Measurements from ENCODE around the gene MMP23B. TPM values are rescaled to one million over a fixed set of nuclear protein-coding genes. Genes with fewer than 3 reads are reported as not detected.
A peak's percentile ranks its signal among the peaks of the same experiment; 100 is the strongest.

MMP23B gene
- total RNA-seq, 1 donor from 2014 or later: 40.3 TPM

GRCh38 chr1:1680031-1680911, 48.3 kb downstream of the MMP23B start:
- no peaks in the 10 kb centered on the region for H3K9me3 ChIP-seq
- no peak overlapping the region for H3K27ac ChIP-seq
- intact Hi-C loops (cut with DNase I): no loop called here
- peaks cover 10% of the 10 kb centered on the region for H3K4me1 ChIP-seq
- no peak overlapping the region for H3K4me3 ChIP-seq
- H3K27me3 ChIP-seq: no peaks in the 10 kb centered on the region
- no peak for ATAC-seq
- no peak for TF ChIP-seq CTCF (IDR thresholded peaks at IDR 0.05)
- peaks cover 3% of the 10 kb centered on the region for H3K36me3 ChIP-seq
- DNase-seq: no peak

GRCh38 chr1:1680912-1681273, 48.9 kb downstream of the MMP23B start:
- no peak for TF ChIP-seq CTCF (IDR thresholded peaks at IDR 0.05)
- ATAC-seq: no peak
- Histone ChIP-seq H3K4me3 (no peak overlapping the region), H3K36me3 (peaks cover 3% of the 10 kb centered on the region), H3K9me3 (no peaks in the 10 kb centered on the region), H3K27me3 (no peaks in the 10 kb centered on the region), H3K4me1 (peaks cover 10% of the 10 kb centered on the region), H3K27ac (no peak overlapping the region)
- no peak for DNase-seq
- intact Hi-C loops (cut with DNase I): no loop called here

GRCh38 chr1:1683104-1683905, 51.3 kb downstream of the MMP23B start:
- Histone ChIP-seq H3K4me1 (peaks cover 14% of the 10 kb centered on the region), H3K4me3 (no peak overlapping the region), H3K27ac (no peak overlapping the region), H3K36me3 (peaks cover 3% of the 10 kb centered on the region), H3K27me3 (no peaks in the 10 kb centered on the region), H3K9me3 (no peaks in the 10 kb centered on the region)
- no peak for TF ChIP-seq CTCF (IDR thresholded peaks at IDR 0.05)
- ATAC-seq (peak; percentile 66), DNase-seq (no peak)
- intact Hi-C loops (cut with DNase I): no loop called here

Other genes with a start within 250 kb of the MMP23B start
- 165 TPM for gene CCNL2, start 232.8 kb upstream of the MMP23B start, total RNA-seq
- 80.7 TPM for gene MRPL20, start 224.9 kb upstream of the MMP23B start, total RNA-seq
- gene ANKRD65, start 210.9 kb upstream of the MMP23B start, total RNA-seq: 21.5 TPM
- 87.4 TPM for gene VWA1, start 196.5 kb upstream of the MMP23B start, total RNA-seq
- gene ATAD3C, start 182.5 kb upstream of the MMP23B start, total RNA-seq: 10.4 TPM
- gene ATAD3B, start 160.4 kb upstream of the MMP23B start, total RNA-seq: 24.3 TPM
- 21.9 TPM for gene ATAD3A, start 120.0 kb upstream of the MMP23B start, total RNA-seq
- 2.9 TPM for gene TMEM240, start 91.5 kb upstream of the MMP23B start, total RNA-seq
- 125 TPM for gene SSU72, start 57.3 kb upstream of the MMP23B start, total RNA-seq
- 7.4 TPM for gene FNDC10, start 32.0 kb upstream of the MMP23B start, total RNA-seq
- 88.7 TPM for gene MIB2, start 16.7 kb upstream of the MMP23B start, total RNA-seq
- 24.8 TPM for gene CDK11B, start 26.8 kb downstream of the MMP23B start, total RNA-seq
- 49.8 TPM for gene SLC35E2B, start 60.6 kb downstream of the MMP23B start, total RNA-seq
- 51.7 TPM for gene CDK11A, start 92.2 kb downstream of the MMP23B start, total RNA-seq
- gene NADK, start 146.3 kb downstream of the MMP23B start, total RNA-seq: 99.2 TPM

Measured in upper lobe of right lung (tissue), 1 donor.